EH (cell line): Measurements from ENCODE around the gene PLIN5.

Experiments used
- DNase-seq: peaks from one replicate; pipeline ENCODE4 v3.0.0-alpha.2; 2015; ENCODE audit warnings: low read depth

PLIN5 gene

GRCh38 chr19:4483385-4483784 lies 51.6 kb downstream of the PLIN5 start:
- no peak for DNase-seq

DNA sequence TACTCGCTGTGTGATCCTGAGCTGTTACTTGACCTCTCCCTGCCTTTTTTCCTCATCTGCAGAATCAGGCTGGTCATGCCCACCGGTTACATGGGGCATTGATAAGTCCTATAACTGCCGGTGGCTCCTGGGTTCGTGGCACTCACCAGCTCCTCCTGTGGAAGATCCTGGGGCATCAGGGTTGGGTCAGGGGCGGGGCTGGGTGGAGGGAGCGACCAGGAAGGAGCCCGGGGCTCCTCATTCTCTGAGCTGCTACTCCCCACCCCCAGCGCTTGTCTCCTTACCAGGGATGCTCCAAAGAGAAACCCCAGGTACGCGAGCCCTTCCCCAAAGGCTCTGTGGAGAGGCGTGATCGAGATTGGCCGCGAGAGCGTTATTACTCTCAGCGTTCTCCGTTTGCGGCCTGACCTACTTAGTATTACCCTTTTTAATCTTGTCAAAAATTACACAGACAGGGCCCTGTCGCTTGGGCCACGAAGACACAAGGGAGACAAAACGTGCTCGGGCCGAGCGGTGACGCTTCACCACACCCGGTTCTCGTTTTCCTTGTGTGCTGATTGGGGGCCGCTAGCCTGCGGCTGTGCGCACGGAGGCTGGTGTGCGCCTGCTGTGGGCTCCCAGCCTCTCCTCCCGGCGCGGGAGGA lies 52.2 kb downstream of the PLIN5 start:
- no peak for DNase-seq

DNA sequence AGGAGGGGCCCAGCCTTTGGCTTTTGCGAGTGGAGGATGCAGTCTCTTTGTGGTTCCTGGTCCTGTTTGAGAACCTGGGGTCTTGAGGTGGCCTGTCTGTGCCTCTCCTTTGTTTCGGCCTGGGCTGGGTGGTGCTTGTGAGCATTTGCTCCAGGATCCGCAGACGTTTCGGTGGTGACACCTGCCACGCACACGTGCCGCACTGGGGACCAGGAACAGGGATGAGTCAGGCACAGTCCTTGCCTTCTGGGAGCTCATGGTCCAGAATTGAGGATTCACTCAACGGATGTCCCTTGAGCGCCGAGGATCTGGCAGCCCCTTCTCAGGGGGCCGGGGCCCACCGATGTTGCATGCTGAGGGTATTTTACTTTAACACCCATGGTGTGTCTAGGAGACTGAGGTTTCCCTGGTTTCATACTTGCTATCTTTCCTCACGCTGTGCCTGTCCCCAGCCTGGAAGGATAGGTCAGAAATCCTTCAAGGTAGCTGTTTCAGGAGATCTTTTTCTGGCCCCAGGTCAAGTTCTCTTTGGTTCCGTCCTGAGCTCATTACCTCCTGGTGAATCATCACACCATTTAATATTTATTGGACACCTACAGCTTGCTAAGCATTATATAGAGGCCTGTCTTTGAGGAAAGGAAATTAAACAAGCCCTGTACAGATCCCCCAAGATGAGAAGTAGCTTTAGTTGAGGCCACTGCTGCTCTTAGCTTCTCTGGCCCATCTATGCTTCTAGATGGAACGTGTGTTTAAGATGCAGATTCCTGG lies 57.8 kb downstream of the PLIN5 start:
- DNase-seq, result no peak

- DNase-seq, result peak; percentile 80
Measured at GRCh38 chr19:4474514-4475022, 60.5 kb downstream of the PLIN5 start.

GRCh38 chr19:4473763-4474513 lies 61.1 kb downstream of the PLIN5 start:
- peak; percentile 24 for DNase-seq

DNA sequence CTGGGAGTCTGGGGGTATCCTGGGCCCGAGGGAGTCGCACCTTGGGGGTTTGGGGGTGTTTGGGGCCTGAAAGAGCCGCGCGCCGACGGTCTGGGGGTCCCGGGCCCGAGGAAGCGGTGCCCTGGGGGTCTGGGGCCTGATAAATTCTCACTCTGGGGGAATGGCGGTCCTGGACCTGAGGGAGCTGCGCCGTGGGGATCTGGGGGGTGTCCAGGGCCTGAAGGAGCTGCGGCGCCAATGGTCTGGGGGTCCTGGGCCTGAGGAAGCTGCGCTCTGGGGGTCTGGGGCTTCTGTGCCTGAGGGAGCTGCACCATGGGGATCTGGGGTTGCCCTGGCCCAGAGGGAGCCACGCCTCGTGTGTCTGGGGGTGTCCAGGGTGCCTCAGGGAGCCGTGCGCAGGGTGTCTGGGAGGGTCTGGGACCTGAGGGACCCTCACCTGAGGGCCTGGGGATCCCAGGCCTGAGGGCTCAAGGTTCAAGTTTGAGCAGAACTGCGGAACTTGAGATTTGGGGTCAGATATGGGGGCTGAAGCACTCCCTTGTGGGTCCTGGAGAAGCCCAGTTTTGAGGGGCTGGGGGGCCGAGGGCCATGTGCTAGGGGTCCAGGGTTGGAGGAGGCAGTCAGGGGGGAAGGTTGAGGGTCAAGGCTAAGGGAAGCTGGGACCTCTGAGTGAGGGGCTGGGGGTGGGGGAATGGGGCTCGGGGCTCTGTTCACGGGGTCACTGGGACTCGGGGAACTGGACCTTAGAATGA lies 61.8 kb downstream of the PLIN5 start:
- no peak for DNase-seq
